Ovary (tissue), 9 donors: Measurements from ENCODE around the gene DYRK1B. TPM values are rescaled to one million over a fixed set of nuclear protein-coding genes. Genes with fewer than 3 reads are reported as not detected.

Experiments used
- DNase-seq, 5 donors: peaks; one replicate each; pipeline ENCODE4 v3.0.0-alpha.2; 2019 to 2020
- H3K27ac ChIP-seq, 2 donors: fragments of 200-600 bp; one replicate each; pipeline versions ENCODE4 v1.5.1 to v1.8.0; 2019 to 2022
- H3K27me3 ChIP-seq: fragments of 200-600 bp; one replicate; pipeline ENCODE4 v1.8.0; 2022
- H3K36me3 ChIP-seq: fragments of 200-600 bp; sonication (generic); one replicate; pipeline ENCODE4 v1.5.1; 2019
- H3K4me1 ChIP-seq: one replicate; pipeline ENCODE4 v1.8.1; 2013; ENCODE audit warnings: mild to moderate bottlenecking, moderate library complexity; ENCODE audit not compliant: insufficient read depth
- H3K4me3 ChIP-seq: fragments of 200-600 bp; sonication (generic); one replicate; pipeline ENCODE4 v1.5.1; 2017
- H3K9me3 ChIP-seq, 2 donors: fragments of 200-600 bp in 1 of 2; sonication (generic) in 1 of 2; one replicate each; pipeline versions ENCODE4 v1.5.1 to v1.8.1; 2013 to 2019; ENCODE audit warnings: mild to moderate bottlenecking in 1 of 2, moderate library complexity in 1 of 2
- CTCF ChIP-seq, 3 donors: fragments of 450-650 bp in 2 of 3; fragments of 200-600 bp in 1 of 3; IDR thresholded peaks; one replicate each; pipeline versions ENCODE4 v1.5.1 to v1.8.0; 2016 to 2022; ENCODE audit warnings: antibody characterized with exemption in 3 of 3, mild to moderate bottlenecking in 1 of 3
- EP300 ChIP-seq: sonication (generic); formaldehyde crosslinking; IDR thresholded peaks from one replicate; pipeline ENCODE4 v1.6.1; 2017; ENCODE audit warnings: antibody characterized with exemption
- POLR2A ChIP-seq: fragments of 450-650 bp; IDR thresholded peaks from one replicate; pipeline ENCODE4 v1.6.1; 2017; ENCODE audit warnings: antibody characterized with exemption, mild to moderate bottlenecking, moderate library complexity
- WGBS, 3 donors: extraction: QIAGEN DNeasy Blood & Tissue Kit in 1 of 3; methylation state at CpG; one replicate each; pipeline versions ENCODE4 v1.1.5 to v1.1.7; 2013 to 2017; 5-methylcytosine and 5-hydroxymethylcytosine counted together
- intact Hi-C, 4 donors: fragments of 100-400 bp; cut with DNase I; formaldehyde crosslinking; loops; one replicate each; pipeline versions ENCODE4 v1.11.0 to v1.15.1; 2022 to 2023
- polyA plus RNA-seq, 2 donors: library from polyadenylated mRNA; stranded (reverse); fragments of 200-250 nt in 1 of 2; fragments of 350-450 nt in 1 of 2; fragmentation: Illumina TruSeq in 1 of 2; extraction: RNeasy Lipid Tissue Mini Kit (QIAGEN cat#74804) in 1 of 2; gene quantifications; one replicate each; pipeline ENCODE4 v1.2.3, GENCODE V29; 2013 to 2014
- total RNA-seq, 7 donors: library from RNA; depleted of rRNA in 2 of 7; stranded (reverse); fragments of >200 nt in 2 of 7; fragmentation: NEBNext Ultra II Directional in 3 of 7; extraction: Animal tissue kit (Norgen Biotek cat#: 25700) in 3 of 7; gene quantifications; one replicate each; pipeline versions ENCODE4 v1.1.0 to v1.2.4, GENCODE V29; 2016 to 2023
- donor health status: DM: no; HTN: no; CAD: no; lungs with moderate emphysema.
- donor health status: DM: no; HTN: no; CAD: no.
- donor health status: Bipolar disorder and iron deficiency.
- donor health status: DM: yes; HTN: yes; CAD: no.
- donor health status: DM: no; HTN: no; CAD: no.
- donor health status: DM: yes; HTN: yes; CAD: no.

The DYRK1B gene
- total and polyA plus RNA-seq, 9 donors = 10.1 to 31.0 (median 16.2) TPM

GRCh38 chr19:39819786-39820185, 14.2 kb downstream of the DYRK1B start:
- DNase-seq = no peak
- 78 to 79% (median 79%) methylated on average over 3 of the region's 3 CpGs for WGBS, 3 donors

GRCh38 chr19:39818626-39819097, 15.3 kb downstream of the DYRK1B start:
- intact Hi-C loops = no loop called here
- Histone ChIP-seq H3K36me3 (no peaks in the 10 kb centered on the region), H3K27me3 (no peaks in the 10 kb centered on the region), H3K27ac (no peak overlapping the region), H3K4me1 (peaks cover 4% of the 10 kb centered on the region), H3K4me3 (no peak overlapping the region), H3K9me3 (no peaks in the 10 kb centered on the region)
- WGBS, 3 donors = 84 to 95% (median 90%) methylated on average over 4 of the region's 4 CpGs
- no peak for DNase-seq
- TF ChIP-seq CTCF (IDR thresholded peaks at IDR 0.05) (no peak), POLR2A (no peak), EP300 (no peak)

More at GRCh38 chr19:39819786-39820185, 14.2 kb downstream of the DYRK1B start:
- intact Hi-C loops = no loop called here
- Histone ChIP-seq H3K4me1 (peaks cover 4% of the 10 kb centered on the region), H3K36me3 (no peaks in the 10 kb centered on the region), H3K27me3 (no peaks in the 10 kb centered on the region), H3K27ac (no peak overlapping the region), H3K4me3 (no peak overlapping the region), H3K9me3 (no peaks in the 10 kb centered on the region)
- TF ChIP-seq POLR2A (no peak), CTCF (IDR thresholded peaks at IDR 0.05) (no peak), EP300 (no peak)

DNA sequence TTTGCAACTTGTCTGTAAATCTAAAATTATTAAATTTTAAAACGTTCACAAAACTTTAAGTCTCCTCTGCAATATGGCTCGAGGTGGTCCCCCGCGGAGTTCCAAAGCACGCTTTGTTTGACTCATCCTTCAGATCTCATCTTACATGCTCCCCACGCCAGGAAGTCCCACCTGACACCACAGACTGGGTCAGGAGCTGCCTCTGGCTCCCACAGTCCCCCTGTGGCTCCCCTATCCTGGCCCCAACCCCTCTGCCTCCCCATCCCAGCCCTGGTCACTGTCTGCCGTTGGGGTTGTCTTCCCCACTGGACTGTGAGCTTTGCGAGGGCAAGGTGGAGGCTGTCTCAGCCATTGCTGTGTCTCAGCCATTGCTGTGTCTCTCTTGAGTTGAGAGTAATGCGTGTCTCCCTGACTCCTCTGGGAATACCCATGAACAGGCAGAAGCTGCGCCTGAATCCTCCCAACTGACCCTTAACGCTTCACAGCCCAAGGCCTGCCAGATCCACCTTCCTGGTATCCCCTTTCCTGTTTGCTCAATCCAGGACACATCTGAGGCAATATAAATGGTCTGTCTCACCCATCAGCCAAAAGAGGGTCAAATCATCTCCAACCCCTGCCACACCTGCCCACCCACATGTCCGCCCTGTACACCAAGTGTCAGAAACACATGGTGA, 15.9 kb downstream of the DYRK1B start:
- Histone ChIP-seq H3K36me3 (no peaks in the 10 kb centered on the region), H3K9me3 (no peaks in the 10 kb centered on the region), H3K27me3 (no peaks in the 10 kb centered on the region), H3K27ac (no peak overlapping the region), H3K4me1 (no peaks in the 10 kb centered on the region), H3K4me3 (no peak overlapping the region)
- no peak for DNase-seq
- intact Hi-C loops = no loop called here
- WGBS, 3 donors = 91 to 92% (median 92%) methylated on average over 12 of the region's 12 CpGs
- TF ChIP-seq POLR2A (no peak), CTCF (IDR thresholded peaks at IDR 0.05) (no peak), EP300 (no peak)

DNA sequence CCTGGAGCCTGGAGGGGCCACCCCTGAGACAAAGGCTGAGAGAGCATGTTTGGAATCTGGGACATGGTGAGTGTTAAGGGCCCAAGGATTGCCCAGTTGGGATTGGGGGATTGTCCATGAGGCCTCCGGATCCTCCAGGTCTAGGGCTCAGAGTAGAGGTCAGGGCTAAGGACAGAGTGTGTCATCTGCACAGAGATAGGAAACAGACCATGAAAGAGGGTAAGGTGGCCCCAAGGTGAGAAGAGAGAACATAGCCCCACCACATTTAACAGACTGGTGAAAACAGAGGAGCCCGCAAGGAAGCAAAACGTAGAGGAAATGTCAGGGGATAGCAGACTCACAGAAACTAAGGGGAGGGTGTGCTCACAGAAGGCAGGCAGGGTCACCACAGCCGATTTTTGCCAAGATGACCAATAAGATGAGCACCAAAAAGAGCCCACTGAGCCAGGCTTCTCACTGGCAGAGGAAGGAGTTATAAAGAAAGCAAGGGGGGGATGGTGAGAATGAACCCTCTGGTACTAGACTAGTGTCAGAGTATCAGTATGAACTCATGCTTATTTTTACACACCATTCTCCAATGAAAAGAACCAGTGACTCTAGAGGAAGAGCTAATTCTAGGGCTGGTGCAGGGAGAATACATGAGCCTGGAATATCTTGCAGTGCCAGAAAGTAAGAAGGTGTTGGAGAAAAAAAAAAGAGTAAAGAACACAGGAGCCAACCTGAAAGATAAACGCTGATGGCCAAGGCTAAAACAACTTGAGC, 17.5 kb downstream of the DYRK1B start:
- Histone ChIP-seq H3K9me3 (no peaks in the 10 kb centered on the region), H3K27me3 (no peaks in the 10 kb centered on the region), H3K4me3 (no peak overlapping the region), H3K27ac (no peak overlapping the region), H3K36me3 (no peaks in the 10 kb centered on the region), H3K4me1 (no peaks in the 10 kb centered on the region)
- WGBS, 3 donors = 83 to 87% (median 86%) methylated on average over 5 of the region's 5 CpGs
- no peak for TF ChIP-seq CTCF (IDR thresholded peaks at IDR 0.05)
- TF ChIP-seq EP300 = no peak
- no peak for TF ChIP-seq POLR2A
- no peak for DNase-seq
- intact Hi-C loops = no loop called here
